ENCODE data around the gene AP5B1.

The AP5B1 gene

GRCh38 chr11:65822776-65823528, 42.2 kb upstream of the AP5B1 start:
- Histone ChIP-seq H2AK5ac (ENCODE audit: low read depth, low read length) (no peak overlapping the region), H3K4me2 (ENCODE audit: insufficient read depth, low read length, poor library complexity, severe bottlenecking) (no peak overlapping the region), H2BK120ac (ENCODE audit: low read depth, low read length) (no peak overlapping the region), H3K27ac (replicated peaks; ENCODE audit: low read length) (no peak overlapping the region), H3K4me1 (ENCODE audit: control insufficient read depth in 2 of 2, insufficient read depth in 1 of 2, low read depth in 1 of 2, low read length in 2 of 2) (peaks cover 0 to 7% of the 10 kb centered on the region in 2 donors), H3K79me1 (ENCODE audit: low read depth, low read length) (peaks cover under 1% of the 10 kb centered on the region), H3K23ac (ENCODE audit: low read depth, low read length, poor library complexity) (no peak overlapping the region), H2BK15ac (ENCODE audit: low read length) (no peak overlapping the region), H2AFZ (ENCODE audit: low read length) (no peak overlapping the region), H3K4me3 (ENCODE audit: low read length in 2 of 2) (no peak overlapping the region), H3K9me3 (replicated peaks in 1 of 2; ENCODE audit: control insufficient read depth in 2 of 2, insufficient read depth in 1 of 2, low read depth in 1 of 2, low read length in 2 of 2) (peaks cover 0 to 2% of the 10 kb centered on the region in 2 donors), H3K4ac (ENCODE audit: low read length) (no peak overlapping the region), H3K27me3 (ENCODE audit: control insufficient read depth in 3 of 3, insufficient read depth in 3 of 3, low read depth in 1 of 3, low read length in 3 of 3) (peaks cover 0 to 3% (median 0%) of the 10 kb centered on the region in 3 experiments), H4K91ac (ENCODE audit: low read depth, low read length, poor library complexity) (no peak overlapping the region), H3K18ac (ENCODE audit: low read length) (no peak overlapping the region), H3K14ac (ENCODE audit: low read length) (no peak overlapping the region), H3K9ac (ENCODE audit: low read depth, low read length, poor library complexity) (no peak overlapping the region), H2BK12ac (ENCODE audit: low read length) (no peak overlapping the region), H3K36me3 (replicated peaks in 1 of 2; ENCODE audit: control insufficient read depth in 2 of 2, insufficient read depth in 2 of 2, low read length in 2 of 2) (no peaks in the 10 kb centered on the region), H2BK5ac (ENCODE audit: low read length) (no peak overlapping the region), H4K8ac (ENCODE audit: low read depth, low read length) (no peak overlapping the region)
- 100% methylated on average over 2 of the region's 15 CpGs; no CpG with 5 or more reads in 1 of the 2 donors for WGBS, 2 donors (ENCODE audit: extremely low coverage in 2 of 2, insufficient read length in 2 of 2, insufficient replicate concordance in 1 of 2)
- DNase-seq (ENCODE audit: low spot score): no peak

DNA sequence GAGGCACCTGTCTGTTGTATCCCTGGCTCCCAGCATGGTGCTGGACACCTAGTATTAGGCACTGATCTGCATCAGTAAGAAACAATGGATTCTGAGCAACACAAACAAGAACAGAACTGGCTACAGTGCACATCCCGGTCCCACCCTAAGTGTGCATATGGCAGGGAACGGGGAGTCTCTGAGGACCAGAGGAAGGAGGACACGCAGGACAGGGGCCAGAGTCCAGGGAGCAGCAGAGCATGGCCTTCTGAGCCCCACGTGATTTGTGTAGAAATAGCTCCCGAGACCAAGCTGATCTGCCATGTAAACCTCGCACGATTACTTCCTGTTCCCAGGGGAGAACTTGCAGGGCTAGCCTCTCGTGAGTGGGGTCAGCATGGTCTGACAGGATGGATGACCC, 40.3 kb upstream of the AP5B1 start:
- no peak overlapping the region for H2BK5ac ChIP-seq (ENCODE audit: low read length)
- no peak overlapping the region for H2AK5ac ChIP-seq (ENCODE audit: low read depth, low read length)
- H2AFZ ChIP-seq (ENCODE audit: low read length): peak overlapping the region; percentile 79
- no peak overlapping the region for H2BK15ac ChIP-seq (ENCODE audit: low read length)
- no peak overlapping the region for H3K23ac ChIP-seq (ENCODE audit: low read depth, low read length, poor library complexity)
- no peak overlapping the region for H2BK12ac ChIP-seq (ENCODE audit: low read length)
- no peak overlapping the region for H3K14ac ChIP-seq (ENCODE audit: low read length)
- no peak for DNase-seq (ENCODE audit: low spot score)
- H3K27me3 ChIP-seq (ENCODE audit: control insufficient read depth in 3 of 3, insufficient read depth in 3 of 3, low read depth in 1 of 3, low read length in 3 of 3): peaks cover 0 to 3% (median 0%) of the 10 kb centered on the region in 3 experiments
- H4K91ac ChIP-seq (ENCODE audit: low read depth, low read length, poor library complexity): no peak overlapping the region
- no peak overlapping the region for H3K4ac ChIP-seq (ENCODE audit: low read length)
- H3K79me1 ChIP-seq (ENCODE audit: low read depth, low read length): peaks cover 3% of the 10 kb centered on the region
- no peak overlapping the region for H2BK120ac ChIP-seq (ENCODE audit: low read depth, low read length)
- H3K9me3 ChIP-seq (replicated peaks in 1 of 2; ENCODE audit: control insufficient read depth in 2 of 2, insufficient read depth in 1 of 2, low read depth in 1 of 2, low read length in 2 of 2): peaks cover 0 to 2% of the 10 kb centered on the region in 2 donors
- no CpG with 5 or more reads among the region's 8 CpGs for WGBS, 2 donors (ENCODE audit: extremely low coverage in 2 of 2, insufficient read length in 2 of 2, insufficient replicate concordance in 1 of 2)
- H3K4me1 ChIP-seq (ENCODE audit: control insufficient read depth in 2 of 2, insufficient read depth in 1 of 2, low read depth in 1 of 2, low read length in 2 of 2): peaks cover 0 to 7% of the 10 kb centered on the region in 2 donors
- peak overlapping the region; percentile 1 for H3K9ac ChIP-seq (ENCODE audit: low read depth, low read length, poor library complexity)
- no peak overlapping the region for H4K8ac ChIP-seq (ENCODE audit: low read depth, low read length)
- peak overlapping the region in 1 of 2 donors; percentile 26 for H3K4me3 ChIP-seq (ENCODE audit: low read length in 2 of 2)
- no peaks in the 10 kb centered on the region for H3K36me3 ChIP-seq (replicated peaks in 1 of 2; ENCODE audit: control insufficient read depth in 2 of 2, insufficient read depth in 2 of 2, low read length in 2 of 2)
- no peak overlapping the region for H3K18ac ChIP-seq (ENCODE audit: low read length)
- H3K27ac ChIP-seq (replicated peaks; ENCODE audit: low read length): no peak overlapping the region
- no peak overlapping the region for H3K4me2 ChIP-seq (ENCODE audit: insufficient read depth, low read length, poor library complexity, severe bottlenecking)

GRCh38 chr11:65817835-65818680, 37.3 kb upstream of the AP5B1 start:
- H2BK15ac ChIP-seq (ENCODE audit: low read length): no peak overlapping the region
- no peak overlapping the region for H4K8ac ChIP-seq (ENCODE audit: low read depth, low read length)
- H4K91ac ChIP-seq (ENCODE audit: low read depth, low read length, poor library complexity): no peak overlapping the region
- H3K27ac ChIP-seq (replicated peaks; ENCODE audit: low read length): no peak overlapping the region
- no peak overlapping the region for H2BK120ac ChIP-seq (ENCODE audit: low read depth, low read length)
- peaks cover 0 to 2% of the 10 kb centered on the region in 2 donors for H3K9me3 ChIP-seq (replicated peaks in 1 of 2; ENCODE audit: control insufficient read depth in 2 of 2, insufficient read depth in 1 of 2, low read depth in 1 of 2, low read length in 2 of 2)
- no peak overlapping the region for H2BK5ac ChIP-seq (ENCODE audit: low read length)
- peak overlapping the region; percentile 92 for H3K18ac ChIP-seq (ENCODE audit: low read length)
- H3K4me1 ChIP-seq (ENCODE audit: control insufficient read depth in 2 of 2, insufficient read depth in 1 of 2, low read depth in 1 of 2, low read length in 2 of 2): peaks cover 0 to 7% of the 10 kb centered on the region in 2 donors
- H2BK12ac ChIP-seq (ENCODE audit: low read length): peak overlapping the region; percentile 73
- no CpG with 5 or more reads among the region's 74 CpGs for WGBS, 2 donors (ENCODE audit: extremely low coverage in 2 of 2, insufficient read length in 2 of 2, insufficient replicate concordance in 1 of 2)
- H3K9ac ChIP-seq (ENCODE audit: low read depth, low read length, poor library complexity): peak overlapping the region; percentile 94
- peak overlapping the region; percentile 75 for H3K4me2 ChIP-seq (ENCODE audit: insufficient read depth, low read length, poor library complexity, severe bottlenecking)
- peaks cover 3% of the 10 kb centered on the region for H3K79me1 ChIP-seq (ENCODE audit: low read depth, low read length)
- H3K4me3 ChIP-seq (ENCODE audit: low read length in 2 of 2): peak overlapping the region; percentile 87 to 96
- H2AK5ac ChIP-seq (ENCODE audit: low read depth, low read length): no peak overlapping the region
- peak overlapping the region; percentile 98 for H2AFZ ChIP-seq (ENCODE audit: low read length)
- peak; percentile 90 for DNase-seq (ENCODE audit: low spot score)
- peaks cover 0 to 3% (median 0%) of the 10 kb centered on the region in 3 experiments for H3K27me3 ChIP-seq (ENCODE audit: control insufficient read depth in 3 of 3, insufficient read depth in 3 of 3, low read depth in 1 of 3, low read length in 3 of 3)
- H3K4ac ChIP-seq (ENCODE audit: low read length): peak overlapping the region; percentile 17
- H3K14ac ChIP-seq (ENCODE audit: low read length): peak overlapping the region; percentile 31
- peak overlapping the region; percentile 43 for H3K23ac ChIP-seq (ENCODE audit: low read depth, low read length, poor library complexity)
- H3K36me3 ChIP-seq (replicated peaks in 1 of 2; ENCODE audit: control insufficient read depth in 2 of 2, insufficient read depth in 2 of 2, low read length in 2 of 2): no peaks in the 10 kb centered on the region
